BJ (cell line): Measurements from ENCODE around the gene MEN1. TPM values are rescaled to one million over a fixed set of nuclear protein-coding genes. Genes with fewer than 3 reads are reported as not detected.
A peak's percentile ranks its signal among the peaks of the same experiment; 100 is the strongest.

Experiments used
- CTCF ChIA-PET: fragments of 350-600 bp; formaldehyde crosslinking; extraction: SDS; loops from one replicate; lab custom pipeline; 2021; ENCODE audit warnings: antibody characterized with exemption, inconsistent platforms; lab: Yijun Ruan, JAX
- POLR2A ChIA-PET: fragments of 300-600 bp; sonication (Branson Sonifier 250); formaldehyde crosslinking; extraction: SDS; loops from one replicate; lab custom pipeline; 2021; ENCODE audit warnings: antibody characterized with exemption; lab: Charles Lee
- DNase-seq: peaks from one replicate; pipeline ENCODE4 v3.0.0-alpha.2; 2011; ENCODE audit warnings: low read depth
- H3K27me3 ChIP-seq: 2 replicates; pipeline ENCODE4 v1.6.0; 2011; ENCODE audit warnings: low read length; ENCODE audit not compliant: control insufficient read depth, insufficient read depth
- H3K36me3 ChIP-seq: 2 replicates; pipeline ENCODE4 v1.5.1; 2011; ENCODE audit warnings: low read length; ENCODE audit not compliant: control insufficient read depth, insufficient read depth
- H3K4me3 ChIP-seq: 2 replicates; pipeline ENCODE4 v1.5.1; 2011; ENCODE audit warnings: low read depth, mild to moderate bottlenecking, control low read depth, low read length
- polyA minus RNA-seq: library from RNA; depleted of rRNA, polyadenylated mRNA; stranded (reverse); fragments of >200 nt; gene quantifications from 2 replicates; pipeline ENCODE4 v1.2.3, GENCODE V29; 2011; rRNA and poly(A)+ RNA removed
- polyA plus RNA-seq: library from polyadenylated mRNA; depleted of rRNA; stranded (reverse); fragments of >200 nt; gene quantifications from 2 replicates; pipeline ENCODE4 v1.2.3, GENCODE V29; 2011; rRNA removed
- TF ChIP-seq, protein P1 (sequence below): IDR thresholded peaks from 2 replicates; pipeline ENCODE4 v1.5.1; 2011; ENCODE audit warnings: low read depth, mild to moderate bottlenecking, control low read depth, inconsistent platforms, low read length, moderate library complexity; ENCODE audit not compliant: insufficient read depth

MEN1 gene
- polyA plus RNA-seq: 14.4 and 27.8 TPM in 2 replicates
- 13.4 and 15.4 TPM in 2 replicates for polyA minus RNA-seq

DNA sequence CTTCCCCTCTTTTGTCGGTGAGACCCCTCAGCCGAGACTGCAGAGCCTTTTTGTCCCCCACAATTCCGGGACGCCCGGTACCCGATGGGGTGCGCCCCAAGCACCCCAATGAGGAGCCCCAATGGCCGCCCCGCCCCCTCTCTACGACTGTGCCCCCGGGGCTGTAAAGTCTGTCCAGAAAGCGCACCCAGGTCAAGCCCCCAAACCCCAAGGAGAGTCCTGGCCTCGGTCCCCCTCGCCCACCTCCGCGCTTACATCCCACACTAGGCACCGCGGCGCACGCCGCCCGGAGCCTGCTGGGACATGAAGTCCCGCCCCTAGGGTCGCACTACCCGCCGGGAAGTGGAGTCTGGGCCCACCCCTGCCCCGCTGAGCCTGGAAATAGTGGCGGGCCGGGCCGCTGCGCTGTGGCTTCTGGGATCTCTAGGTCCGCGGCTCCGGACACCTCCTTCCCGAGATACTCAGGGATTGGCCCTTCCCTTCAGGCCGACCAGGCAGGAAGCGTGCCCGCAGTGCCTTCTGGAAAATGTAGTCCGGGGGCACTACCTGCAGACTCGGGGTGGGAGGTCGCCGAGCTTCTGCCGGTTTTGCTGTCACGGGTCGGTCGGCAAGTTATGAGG lies at the start of gene MEN1:
TSS of gene MEN1 (minus strand) at position 281 of the 620 bp plus-strand sequence. CDS start 442 bp downstream, outside the sequence.
- H3K36me3 ChIP-seq: peaks cover 10% of the 10 kb centered on the region
- H3K4me3 ChIP-seq: peak within 1 kb of the TSS; percentile 78
- POLR2A ChIA-PET: no interaction called here
- DNase-seq: peak; percentile 85
- CTCF ChIA-PET: interaction anchor here (0.7 to 2.0 kb wide), 5 partner anchors 10 to 300 kb away, joined by 4 to 8 read pairs (median 4); partner anchors contain the start of gene ARL2
- TF ChIP-seq, protein P1, sequence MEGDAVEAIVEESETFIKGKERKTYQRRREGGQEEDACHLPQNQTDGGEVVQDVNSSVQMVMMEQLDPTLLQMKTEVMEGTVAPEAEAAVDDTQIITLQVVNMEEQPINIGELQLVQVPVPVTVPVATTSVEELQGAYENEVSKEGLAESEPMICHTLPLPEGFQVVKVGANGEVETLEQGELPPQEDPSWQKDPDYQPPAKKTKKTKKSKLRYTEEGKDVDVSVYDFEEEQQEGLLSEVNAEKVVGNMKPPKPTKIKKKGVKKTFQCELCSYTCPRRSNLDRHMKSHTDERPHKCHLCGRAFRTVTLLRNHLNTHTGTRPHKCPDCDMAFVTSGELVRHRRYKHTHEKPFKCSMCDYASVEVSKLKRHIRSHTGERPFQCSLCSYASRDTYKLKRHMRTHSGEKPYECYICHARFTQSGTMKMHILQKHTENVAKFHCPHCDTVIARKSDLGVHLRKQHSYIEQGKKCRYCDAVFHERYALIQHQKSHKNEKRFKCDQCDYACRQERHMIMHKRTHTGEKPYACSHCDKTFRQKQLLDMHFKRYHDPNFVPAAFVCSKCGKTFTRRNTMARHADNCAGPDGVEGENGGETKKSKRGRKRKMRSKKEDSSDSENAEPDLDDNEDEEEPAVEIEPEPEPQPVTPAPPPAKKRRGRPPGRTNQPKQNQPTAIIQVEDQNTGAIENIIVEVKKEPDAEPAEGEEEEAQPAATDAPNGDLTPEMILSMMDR: no peak
- no peaks in the 10 kb centered on the region for H3K27me3 ChIP-seq

DNA sequence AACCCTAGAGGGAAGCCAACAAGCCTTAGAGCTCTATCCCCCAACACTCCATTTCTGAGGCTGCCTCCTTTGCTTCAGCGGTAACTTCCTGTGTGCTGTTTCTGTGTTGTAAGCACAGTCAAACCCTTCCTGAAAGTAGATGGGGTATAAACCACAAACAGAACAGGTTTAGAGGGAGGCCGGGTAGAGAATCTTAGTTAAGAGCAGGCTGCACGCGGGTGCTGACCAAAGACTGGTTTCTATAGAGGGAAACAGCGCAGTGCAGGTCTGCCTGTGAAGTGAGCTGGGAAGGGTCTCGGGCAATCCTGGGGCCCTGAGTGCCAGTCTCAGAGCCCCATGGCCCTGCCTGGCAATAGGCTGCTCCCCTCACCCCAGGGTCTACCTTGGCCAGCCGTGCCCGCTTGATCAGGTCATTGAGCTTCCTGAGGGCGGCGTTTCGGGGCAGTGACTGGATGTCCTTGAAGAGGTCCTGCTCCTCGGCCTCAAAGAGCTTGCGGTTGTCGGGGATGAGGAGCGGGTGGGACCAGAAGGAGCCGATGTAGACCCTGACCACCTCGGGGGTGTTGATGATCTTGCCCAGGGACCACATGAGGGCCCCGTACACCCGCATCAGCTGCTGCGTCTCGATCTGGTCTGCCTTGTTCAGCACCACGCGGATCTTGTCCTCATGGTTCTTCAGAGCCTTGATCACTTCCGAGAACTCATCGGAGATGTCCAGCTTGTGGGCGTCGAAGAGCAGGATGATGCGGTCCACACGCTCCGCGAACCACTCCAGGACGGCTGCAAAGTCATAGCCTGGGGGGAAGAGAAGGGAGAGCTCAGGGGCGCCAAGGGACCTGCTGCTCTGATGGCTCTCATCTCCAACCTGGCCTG lies 49.4 kb upstream of the MEN1 start:
- TF ChIP-seq, protein P1: no peak
- ChIA-PET POLR2A (no interaction called here), CTCF (interaction anchor here (2.4 to 29.2 kb wide), 2 partner anchors 10 to 27 kb away, joined by 7 to 797 read pairs; partner anchors contain the start of gene EHD1)
- Histone ChIP-seq H3K27me3 (no peaks in the 10 kb centered on the region), H3K4me3 (no peak overlapping the region), H3K36me3 (peaks cover 21% of the 10 kb centered on the region)
- no peak for DNase-seq

DNA sequence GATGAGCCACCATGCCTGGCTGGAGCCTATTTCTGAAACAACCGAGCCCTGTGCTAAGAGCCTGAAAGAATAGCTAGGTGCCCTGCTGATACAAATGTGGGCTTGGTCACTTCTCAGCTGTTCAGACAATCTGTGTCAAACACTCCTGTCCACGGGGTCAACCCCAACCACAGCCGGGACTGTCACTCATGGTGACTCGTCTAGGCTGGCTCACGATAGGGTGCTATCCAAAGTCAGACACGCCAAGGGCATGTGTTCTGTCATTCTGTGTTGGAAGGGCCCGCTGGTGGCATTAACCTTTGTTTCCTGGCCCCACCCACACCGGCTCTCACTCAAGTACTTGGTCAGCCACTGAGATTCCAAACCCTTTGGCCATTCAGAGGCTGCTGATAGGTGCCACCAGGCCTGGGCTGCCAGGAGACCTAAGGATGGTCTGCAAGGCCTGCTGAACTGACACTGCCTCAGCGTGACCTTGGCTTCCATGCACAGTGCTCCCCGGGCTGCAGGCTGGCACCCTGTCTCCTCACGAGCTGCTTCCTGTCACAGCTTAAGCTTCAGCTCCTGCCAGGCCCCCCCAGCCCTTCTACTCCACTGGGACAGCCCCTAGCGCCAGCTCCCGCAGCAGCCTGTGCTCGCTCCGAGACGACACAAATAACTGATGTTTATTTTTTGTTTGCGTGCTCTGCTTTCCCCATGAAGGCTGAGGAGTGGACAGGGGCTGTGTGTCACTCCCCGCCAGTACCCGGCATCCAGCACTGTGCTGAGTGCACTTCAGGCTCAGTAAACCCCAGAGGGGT lies 48.3 kb upstream of the MEN1 start:
- TF ChIP-seq, protein P1: no peak
- POLR2A ChIA-PET: no interaction called here
- Histone ChIP-seq H3K36me3 (peaks cover 24% of the 10 kb centered on the region), H3K4me3 (no peak overlapping the region), H3K27me3 (no peaks in the 10 kb centered on the region)
- CTCF ChIA-PET: interaction anchor here (1.3 to 29.2 kb wide), 3 partner anchors 11 to 28 kb away, joined by 4 to 797 read pairs (median 7); partner anchors contain the start of gene EHD1
- DNase-seq: no peak

DNA sequence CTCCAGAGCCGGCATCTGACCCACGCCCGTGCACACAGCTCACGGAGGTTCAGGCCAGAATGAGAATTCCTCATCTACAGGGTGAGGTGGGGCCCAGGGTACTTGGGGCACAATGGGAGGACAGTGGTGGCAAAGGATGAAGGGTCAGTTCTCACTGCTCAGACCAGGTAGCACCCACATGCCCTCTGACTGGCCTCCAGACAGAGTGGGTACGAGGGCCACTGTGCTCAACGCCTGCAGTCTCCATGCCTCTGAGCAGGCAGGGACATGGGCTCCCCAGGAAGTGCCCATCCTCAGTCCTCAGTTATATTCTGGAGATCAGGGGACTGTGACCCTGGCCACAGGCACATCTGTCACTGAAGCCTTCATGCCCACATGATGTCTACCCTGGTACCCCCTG lies 47.1 kb upstream of the MEN1 start:
- POLR2A ChIA-PET: no interaction called here
- Histone ChIP-seq H3K27me3 (no peaks in the 10 kb centered on the region), H3K36me3 (peaks cover 29% of the 10 kb centered on the region), H3K4me3 (no peak overlapping the region)
- no peak for DNase-seq
- CTCF ChIA-PET: interaction anchor here (1.3 to 29.2 kb wide), 3 partner anchors 9 to 29 kb away, joined by 4 to 797 read pairs (median 19); partner anchors contain the start of gene EHD1
- TF ChIP-seq, protein P1: no peak
